ENCODE results near the gene PMFBP1.

The PMFBP1 gene

GRCh38 chr16:72199761-72200337, 27.9 kb upstream of the PMFBP1 start:
- Histone ChIP-seq H3K27ac (no peak overlapping the region), H3K4me3 (no peak overlapping the region)
- no peak for TF ChIP-seq CTCF (IDR thresholded peaks at IDR 0.05)
- DNase-seq (ENCODE audit: low spot score): no peak

GRCh38 chr16:72198771-72199201, 26.8 kb upstream of the PMFBP1 start:
- DNase-seq (ENCODE audit: low spot score): no peak
- no peak overlapping the region for H3K27ac ChIP-seq
- H3K4me3 ChIP-seq: no peak overlapping the region
- no peak for TF ChIP-seq CTCF (IDR thresholded peaks at IDR 0.05)

GRCh38 chr16:72198021-72198711, 26.2 kb upstream of the PMFBP1 start:
- H3K4me3 ChIP-seq: no peak overlapping the region
- no peak overlapping the region for H3K27ac ChIP-seq
- no peak for TF ChIP-seq CTCF (IDR thresholded peaks at IDR 0.05)
- no peak for DNase-seq (ENCODE audit: low spot score)

- no peak overlapping the region for H3K27ac ChIP-seq
- DNase-seq (ENCODE audit: low spot score): no peak
- H3K4me3 ChIP-seq: no peak overlapping the region
- TF ChIP-seq CTCF (IDR thresholded peaks at IDR 0.05): no peak
Measured at GRCh38 chr16:72197545-72197944, 25.6 kb upstream of the PMFBP1 start.

GRCh38 chr16:72195609-72196008, 23.7 kb upstream of the PMFBP1 start:
- Histone ChIP-seq H3K4me3 (no peak overlapping the region), H3K27ac (no peak overlapping the region)
- no peak for TF ChIP-seq CTCF (IDR thresholded peaks at IDR 0.05)
- DNase-seq (ENCODE audit: low spot score): no peak

GRCh38 chr16:72191551-72191950, 19.6 kb upstream of the PMFBP1 start:
- Histone ChIP-seq H3K27ac (no peak overlapping the region), H3K4me3 (no peak overlapping the region)
- DNase-seq (ENCODE audit: low spot score): no peak
- no peak for TF ChIP-seq CTCF (IDR thresholded peaks at IDR 0.05)

GRCh38 chr16:72189865-72190371, 18.0 kb upstream of the PMFBP1 start:
- DNase-seq (ENCODE audit: low spot score): no peak
- TF ChIP-seq CTCF (IDR thresholded peaks at IDR 0.05): no peak
- Histone ChIP-seq H3K4me3 (no peak overlapping the region), H3K27ac (no peak overlapping the region)

All from coronary artery (tissue), 2 donors.